Skeletal muscle tissue (tissue), 4 donors: ENCODE data around the gene GET3. TPM values are rescaled to one million over a fixed set of nuclear protein-coding genes. Genes with fewer than 3 reads are reported as not detected.
A peak's percentile ranks its signal among the peaks of the same experiment; 100 is the strongest.

Experiments used
- H3K27ac ChIP-seq: one replicate; pipeline ENCODE4 v1.7.0; 2013; ENCODE audit warnings: mild to moderate bottlenecking, low read depth, low read length, inconsistent platforms
- H3K27me3 ChIP-seq, 3 donors: one replicate each; pipeline ENCODE4 v1.7.0; 2013; ENCODE audit warnings: low read length in 3 of 3; ENCODE audit not compliant: control insufficient read depth in 3 of 3, insufficient read depth in 3 of 3
- H3K36me3 ChIP-seq, 3 donors: one replicate each; pipeline ENCODE4 v1.7.0; 2013; ENCODE audit warnings: low read length in 3 of 3; ENCODE audit not compliant: control insufficient read depth in 3 of 3, insufficient read depth in 3 of 3
- H3K4me1 ChIP-seq, 3 donors: one replicate each; pipeline ENCODE4 v1.7.0; 2013; ENCODE audit warnings: low read length in 3 of 3, mild to moderate bottlenecking in 3 of 3; ENCODE audit not compliant: control insufficient read depth in 3 of 3, insufficient read depth in 3 of 3
- H3K4me3 ChIP-seq, 3 donors: one replicate each; pipeline ENCODE4 v1.7.0; 2013; ENCODE audit warnings: low read length in 3 of 3
- H3K9ac ChIP-seq, 3 donors: one replicate each; pipeline ENCODE4 v1.7.0; 2013; ENCODE audit warnings: low read length in 3 of 3, mild to moderate bottlenecking in 3 of 3, moderate library complexity in 2 of 3, low read depth in 1 of 3
- H3K9me3 ChIP-seq, 3 donors: one replicate each; pipeline ENCODE4 v1.7.0; 2013; ENCODE audit warnings: low read length in 3 of 3; ENCODE audit not compliant: control insufficient read depth in 3 of 3
- total RNA-seq: library from RNA; depleted of rRNA; stranded (reverse); fragments of >200 nt; gene quantifications from one replicate; pipeline ENCODE4 v1.2.3, GENCODE V29; 2014
- donor health status: Osteomylitis.

GET3 gene
- total RNA-seq, 1 donor from 2014 or later = 53.8 TPM

DNA sequence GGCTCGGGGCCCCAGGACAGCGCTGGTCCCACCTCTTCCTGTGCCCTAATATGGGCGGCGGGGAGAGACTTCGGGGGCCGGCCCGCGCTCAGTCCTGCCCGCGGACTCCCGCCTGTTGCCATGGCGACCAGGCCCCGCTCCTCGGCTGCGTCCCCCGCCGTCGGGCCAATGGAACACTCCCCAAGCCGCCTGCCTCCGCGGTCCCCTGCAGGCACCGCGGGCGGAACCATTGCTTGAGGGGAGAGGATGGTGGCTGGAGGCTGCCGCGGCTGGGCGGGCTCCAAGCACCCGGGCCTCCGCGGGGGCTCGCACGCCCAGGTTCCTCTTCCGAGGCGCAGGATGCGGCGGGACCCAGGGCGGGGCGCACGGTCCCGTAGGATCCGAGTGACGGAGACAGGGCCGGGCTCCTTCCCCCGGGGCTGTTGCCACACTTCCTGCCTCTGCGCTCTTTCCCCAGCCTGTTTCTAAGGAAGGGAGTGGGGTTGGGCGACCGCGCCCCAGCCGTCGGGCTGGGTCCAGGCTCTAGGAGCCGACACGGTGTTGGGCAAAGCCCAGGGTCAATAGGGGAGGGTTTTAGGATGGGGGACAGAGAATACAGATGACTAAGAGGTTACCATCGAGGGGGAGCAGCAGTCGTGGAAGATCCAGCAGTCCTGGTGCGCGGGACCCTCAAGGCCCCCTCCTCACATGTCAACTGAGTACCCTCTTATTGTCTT, 52.8 kb downstream of the GET3 start:
- Histone ChIP-seq H3K4me3 (peak overlapping the region; percentile 82 to 98 (median 93)), H3K36me3 (peaks cover 0 to 4% (median 0%) of the 10 kb centered on the region in 3 donors), H3K4me1 (peaks cover 53 to 60% (median 55%) of the 10 kb centered on the region in 3 donors), H3K27ac (peak overlapping the region; percentile 99), H3K27me3 (no peaks in the 10 kb centered on the region), H3K9ac (peak overlapping the region; percentile 96 to 99 (median 98)), H3K9me3 (no peaks in the 10 kb centered on the region)

DNA sequence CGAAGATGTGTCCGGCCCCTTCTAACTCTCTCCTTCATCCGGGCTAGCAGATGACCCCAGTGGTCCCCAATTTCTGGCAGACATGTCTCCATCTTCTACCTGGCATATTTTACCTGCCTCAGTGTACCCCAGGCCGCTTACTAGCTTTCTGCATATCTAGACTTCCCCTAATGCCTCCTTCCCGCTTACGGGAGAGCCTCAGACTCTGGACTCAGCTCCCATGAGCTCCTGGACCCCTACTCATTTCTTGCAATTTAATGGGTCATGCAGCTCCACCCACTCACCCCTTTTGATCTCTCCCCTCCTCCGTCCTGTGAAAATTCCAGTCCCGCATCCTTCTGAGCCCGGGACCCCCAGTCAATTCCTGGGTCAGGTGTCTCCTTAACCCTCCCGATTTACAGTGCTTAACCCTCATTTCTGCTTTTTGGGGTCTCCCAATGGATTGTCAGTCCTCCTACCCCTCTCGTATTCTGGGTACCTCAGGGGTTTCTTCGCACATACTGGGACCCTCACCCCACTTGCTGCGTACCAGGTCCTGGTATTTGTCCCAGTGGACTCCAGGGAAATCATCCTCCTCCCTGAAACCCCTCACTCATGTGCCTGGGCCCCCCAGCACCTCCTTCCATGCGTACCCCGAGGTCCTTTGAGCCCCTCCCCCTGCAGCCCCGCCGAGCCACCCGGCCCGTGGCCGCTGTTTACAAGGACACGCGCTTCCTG, 53.5 kb downstream of the GET3 start:
- Histone ChIP-seq H3K27ac (peak overlapping the region; percentile 99), H3K9me3 (no peaks in the 10 kb centered on the region), H3K27me3 (no peaks in the 10 kb centered on the region), H3K4me3 (peak overlapping the region; percentile 82 to 98 (median 93)), H3K9ac (peak overlapping the region; percentile 96 to 99 (median 98)), H3K4me1 (peaks cover 49 to 54% (median 49%) of the 10 kb centered on the region in 3 donors), H3K36me3 (peaks cover 0 to 4% (median 0%) of the 10 kb centered on the region in 3 donors)

DNA sequence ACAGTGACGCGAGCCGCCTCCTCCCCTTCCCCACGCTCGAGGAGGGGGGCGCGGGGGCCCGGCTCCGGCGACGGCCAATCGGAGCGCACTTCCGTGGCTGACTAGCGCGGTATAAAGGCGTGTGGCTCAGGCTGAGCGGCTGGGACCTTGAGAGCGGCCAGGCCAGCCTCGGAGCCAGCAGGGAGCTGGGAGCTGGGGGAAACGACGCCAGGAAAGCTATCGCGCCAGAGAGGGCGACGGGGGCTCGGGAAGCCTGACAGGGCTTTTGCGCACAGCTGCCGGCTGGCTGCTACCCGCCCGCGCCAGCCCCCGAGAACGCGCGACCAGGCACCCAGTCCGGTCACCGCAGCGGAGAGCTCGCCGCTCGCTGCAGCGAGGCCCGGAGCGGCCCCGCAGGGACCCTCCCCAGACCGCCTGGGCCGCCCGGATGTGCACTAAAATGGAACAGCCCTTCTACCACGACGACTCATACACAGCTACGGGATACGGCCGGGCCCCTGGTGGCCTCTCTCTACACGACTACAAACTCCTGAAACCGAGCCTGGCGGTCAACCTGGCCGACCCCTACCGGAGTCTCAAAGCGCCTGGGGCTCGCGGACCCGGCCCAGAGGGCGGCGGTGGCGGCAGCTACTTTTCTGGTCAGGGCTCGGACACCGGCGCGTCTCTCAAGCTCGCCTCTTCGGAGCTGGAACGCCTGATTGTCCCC, 54.2 kb downstream of the GET3 start, which contains the start of gene JUNB:
TSS of gene JUNB (plus strand) at position 142 of the 706 bp plus-strand sequence. CDS start at position 428, 286 bp downstream.
- peaks cover 48 to 54% (median 49%) of the 10 kb centered on the region in 3 donors for H3K4me1 ChIP-seq
- H3K27ac ChIP-seq = peak within 1 kb of the TSS; percentile 99
- H3K36me3 ChIP-seq = peaks cover 0 to 4% (median under 1%) of the 10 kb centered on the region in 3 donors
- H3K9ac ChIP-seq = peak within 1 kb of the TSS; percentile 96 to 99 (median 98)
- H3K27me3 ChIP-seq = no peaks in the 10 kb centered on the region
- no peaks in the 10 kb centered on the region for H3K9me3 ChIP-seq
- peak within 1 kb of the TSS; percentile 93 to 98 (median 93) for H3K4me3 ChIP-seq

DNA sequence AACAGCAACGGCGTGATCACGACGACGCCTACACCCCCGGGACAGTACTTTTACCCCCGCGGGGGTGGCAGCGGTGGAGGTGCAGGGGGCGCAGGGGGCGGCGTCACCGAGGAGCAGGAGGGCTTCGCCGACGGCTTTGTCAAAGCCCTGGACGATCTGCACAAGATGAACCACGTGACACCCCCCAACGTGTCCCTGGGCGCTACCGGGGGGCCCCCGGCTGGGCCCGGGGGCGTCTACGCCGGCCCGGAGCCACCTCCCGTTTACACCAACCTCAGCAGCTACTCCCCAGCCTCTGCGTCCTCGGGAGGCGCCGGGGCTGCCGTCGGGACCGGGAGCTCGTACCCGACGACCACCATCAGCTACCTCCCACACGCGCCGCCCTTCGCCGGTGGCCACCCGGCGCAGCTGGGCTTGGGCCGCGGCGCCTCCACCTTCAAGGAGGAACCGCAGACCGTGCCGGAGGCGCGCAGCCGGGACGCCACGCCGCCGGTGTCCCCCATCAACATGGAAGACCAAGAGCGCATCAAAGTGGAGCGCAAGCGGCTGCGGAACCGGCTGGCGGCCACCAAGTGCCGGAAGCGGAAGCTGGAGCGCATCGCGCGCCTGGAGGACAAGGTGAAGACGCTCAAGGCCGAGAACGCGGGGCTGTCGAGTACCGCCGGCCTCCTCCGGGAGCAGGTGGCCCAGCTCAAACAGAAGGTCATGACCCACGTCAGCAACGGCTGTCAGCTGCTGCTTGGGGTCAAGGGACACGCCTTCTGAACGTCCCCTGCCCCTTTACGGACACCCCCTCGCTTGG, 55.0 kb downstream of the GET3 start:
- Histone ChIP-seq H3K4me1 (peaks cover 45 to 53% (median 46%) of the 10 kb centered on the region in 3 donors), H3K27me3 (no peaks in the 10 kb centered on the region), H3K36me3 (peaks cover 2 to 9% (median 8%) of the 10 kb centered on the region in 3 donors), H3K9ac (peak overlapping the region; percentile 95 to 99 (median 98)), H3K27ac (peak overlapping the region; percentile 99), H3K4me3 (peak overlapping the region; percentile 93 to 98 (median 93)), H3K9me3 (no peaks in the 10 kb centered on the region)

DNA sequence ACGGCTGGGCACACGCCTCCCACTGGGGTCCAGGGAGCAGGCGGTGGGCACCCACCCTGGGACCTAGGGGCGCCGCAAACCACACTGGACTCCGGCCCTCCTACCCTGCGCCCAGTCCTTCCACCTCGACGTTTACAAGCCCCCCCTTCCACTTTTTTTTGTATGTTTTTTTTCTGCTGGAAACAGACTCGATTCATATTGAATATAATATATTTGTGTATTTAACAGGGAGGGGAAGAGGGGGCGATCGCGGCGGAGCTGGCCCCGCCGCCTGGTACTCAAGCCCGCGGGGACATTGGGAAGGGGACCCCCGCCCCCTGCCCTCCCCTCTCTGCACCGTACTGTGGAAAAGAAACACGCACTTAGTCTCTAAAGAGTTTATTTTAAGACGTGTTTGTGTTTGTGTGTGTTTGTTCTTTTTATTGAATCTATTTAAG, 55.6 kb downstream of the GET3 start:
- no peaks in the 10 kb centered on the region for H3K9me3 ChIP-seq
- peak overlapping the region; percentile 95 to 99 (median 98) for H3K9ac ChIP-seq
- H3K27ac ChIP-seq = peak overlapping the region; percentile 99
- peaks cover 2 to 9% (median 8%) of the 10 kb centered on the region in 3 donors for H3K36me3 ChIP-seq
- no peaks in the 10 kb centered on the region for H3K27me3 ChIP-seq
- peak overlapping the region; percentile 93 to 98 (median 93) for H3K4me3 ChIP-seq
- H3K4me1 ChIP-seq = peaks cover 44 to 51% (median 45%) of the 10 kb centered on the region in 3 donors

DNA sequence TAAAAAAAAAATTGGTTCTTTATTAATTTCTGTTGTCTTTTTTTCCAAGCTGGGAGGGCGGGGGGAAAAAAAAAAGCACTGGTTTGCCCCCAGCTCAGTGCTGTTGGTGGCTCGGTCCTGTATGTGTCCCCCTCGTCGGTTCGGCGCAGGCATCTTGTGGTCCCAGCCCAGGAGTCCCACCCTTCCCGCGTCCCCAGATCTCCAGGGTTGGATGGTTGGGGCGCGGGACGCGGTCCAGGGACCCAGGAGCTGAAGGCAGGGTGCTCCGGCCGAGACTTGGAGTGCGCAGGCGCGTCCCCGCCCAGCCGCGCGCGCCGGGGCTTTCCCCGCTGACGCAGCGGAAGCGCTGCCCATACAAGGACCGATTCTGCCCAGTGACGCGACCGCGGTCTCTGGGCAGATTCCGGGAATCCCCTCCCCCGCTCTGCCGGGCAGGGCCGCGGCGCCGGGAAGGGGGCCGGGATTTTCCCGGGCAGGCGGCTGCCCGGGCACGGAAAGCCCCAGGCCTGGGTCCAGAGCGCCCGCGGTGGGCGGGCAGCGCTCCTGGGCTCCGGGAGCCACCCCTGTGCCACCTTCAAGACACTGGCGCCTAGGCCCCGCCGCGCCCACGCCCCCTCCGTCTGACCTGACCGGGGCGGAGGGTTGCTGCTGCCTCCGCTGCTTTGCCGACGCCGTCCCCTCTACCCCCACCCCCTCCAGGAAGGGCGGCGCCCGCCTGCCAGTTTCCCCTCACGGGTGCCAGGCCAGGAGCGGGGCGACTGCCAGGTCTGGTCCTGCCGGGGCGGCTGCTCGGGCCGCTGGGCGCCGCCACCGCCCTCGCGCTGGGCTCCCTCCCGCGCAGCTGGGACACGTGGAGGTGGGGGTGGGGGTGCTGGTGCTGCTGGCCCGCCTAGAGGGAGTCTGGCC, 56.2 kb downstream of the GET3 start:
- H3K27me3 ChIP-seq = no peaks in the 10 kb centered on the region
- H3K4me1 ChIP-seq = peaks cover 38 to 45% (median 39%) of the 10 kb centered on the region in 3 donors
- no peaks in the 10 kb centered on the region for H3K9me3 ChIP-seq
- H3K4me3 ChIP-seq = peak overlapping the region; percentile 93 to 98 (median 93)
- H3K36me3 ChIP-seq = peaks cover 2 to 10% (median 8%) of the 10 kb centered on the region in 3 donors
- H3K9ac ChIP-seq = peak overlapping the region; percentile 95 to 99 (median 98)
- H3K27ac ChIP-seq = peak overlapping the region; percentile 99

DNA sequence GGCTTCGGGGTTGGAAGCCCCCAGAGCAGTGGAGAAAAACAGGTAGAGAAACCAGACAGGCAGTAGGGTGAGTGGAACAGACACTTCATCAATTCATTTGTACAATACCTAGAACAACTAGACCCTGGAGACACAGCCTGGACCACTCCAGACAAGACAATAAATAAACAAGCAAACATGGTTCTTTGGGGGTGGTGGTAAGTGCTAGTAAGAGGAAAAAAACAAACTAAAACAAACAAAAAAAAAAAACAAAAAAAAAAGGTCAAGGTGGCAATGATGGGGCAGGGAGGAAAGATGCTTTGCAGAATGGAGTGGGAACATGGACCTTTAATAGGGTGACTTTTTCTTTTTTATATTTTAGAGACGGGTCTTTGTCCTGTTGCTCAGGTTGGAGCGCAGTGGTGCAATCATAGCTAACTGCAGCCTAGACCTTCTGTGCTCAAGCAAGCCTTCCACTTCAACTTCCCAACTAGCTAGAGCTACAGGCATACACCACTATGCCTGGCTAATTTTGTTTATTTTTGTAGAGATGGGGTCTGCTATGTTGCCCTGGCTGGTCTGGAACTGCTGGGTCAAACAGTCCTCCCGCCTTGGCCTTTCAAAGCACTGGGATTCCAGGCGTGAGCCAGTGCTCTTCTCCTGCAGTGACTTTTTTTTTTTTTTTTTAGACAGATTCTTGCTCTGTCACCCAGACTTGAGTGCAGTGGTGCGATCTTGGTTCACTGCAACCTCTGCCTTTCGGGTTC, 57.1 kb downstream of the GET3 start:
- H3K4me1 ChIP-seq = peaks cover 29 to 37% (median 31%) of the 10 kb centered on the region in 3 donors
- peak overlapping the region; percentile 99 for H3K27ac ChIP-seq
- peak overlapping the region; percentile 83 to 99 (median 95) for H3K9ac ChIP-seq
- H3K27me3 ChIP-seq = no peaks in the 10 kb centered on the region
- H3K9me3 ChIP-seq = no peaks in the 10 kb centered on the region
- H3K36me3 ChIP-seq = peaks cover 8 to 15% (median 10%) of the 10 kb centered on the region in 3 donors
- peak overlapping the region; percentile 52 to 98 (median 93) for H3K4me3 ChIP-seq

DNA sequence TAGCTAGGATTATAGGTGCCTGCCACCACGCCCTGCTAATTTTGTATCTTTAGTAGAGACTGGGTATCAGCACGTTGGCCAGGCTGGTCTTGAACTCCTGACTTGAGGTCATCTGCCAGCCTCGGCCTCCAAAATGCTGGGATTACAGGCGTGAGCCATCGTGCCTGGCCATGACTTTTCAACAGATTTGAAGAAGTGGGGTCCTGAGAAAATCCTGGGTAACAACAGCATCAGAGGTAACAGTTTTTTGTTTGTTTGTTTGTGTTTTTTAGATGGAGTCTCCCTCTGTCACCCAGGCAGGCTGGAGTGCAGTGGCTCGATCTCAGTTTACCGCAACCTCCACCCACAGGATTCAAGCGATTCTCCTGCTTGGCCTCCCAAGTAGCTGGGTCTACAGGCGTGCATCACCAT, 57.7 kb downstream of the GET3 start:
- H3K4me1 ChIP-seq = peaks cover 29 to 43% (median 30%) of the 10 kb centered on the region in 3 donors
- no peak overlapping the region for H3K4me3 ChIP-seq
- H3K27ac ChIP-seq = no peak overlapping the region
- peaks cover 14 to 21% (median 16%) of the 10 kb centered on the region in 3 donors for H3K36me3 ChIP-seq
- H3K9me3 ChIP-seq = no peaks in the 10 kb centered on the region
- no peaks in the 10 kb centered on the region for H3K27me3 ChIP-seq
- H3K9ac ChIP-seq = peak overlapping the region in 1 of 3 donors; percentile 83
